Common myeloid progenitor, CD34-positive (primary cell): ENCODE measurements around the gene LSP1.
A peak's percentile ranks its signal among the peaks of the same experiment; 100 is the strongest.

Source experiments
- CTCF ChIA-PET: fragments of 350-600 bp; sonication (Branson Sonifier 250); formaldehyde crosslinking; loops from one replicate; lab custom pipeline; 2021; ENCODE audit warnings: antibody characterized with exemption; lab: Charles Lee
- POLR2A ChIA-PET: fragments of 350-600 bp; sonication (Branson Sonifier 250); formaldehyde crosslinking; loops from one replicate; lab custom pipeline; 2021; ENCODE audit warnings: antibody characterized with exemption; lab: Charles Lee
- DNase-seq, 3 donors: peaks; one replicate each; pipeline versions ENCODE4 v3.0.0 to v3.0.0-alpha.2; 2013
- H3K27ac ChIP-seq, 2 experiments: 1 replicate in 1 of 2; 2 replicates in 1 of 2; pipeline ENCODE4 v1.7.0; 2013; ENCODE audit warnings: inconsistent platforms in 2 of 2, low read length in 2 of 2, mild to moderate bottlenecking in 2 of 2, low read depth in 1 of 2, moderate library complexity in 1 of 2; ENCODE audit not compliant: severe bottlenecking in 2 of 2, insufficient read depth in 1 of 2, poor library complexity in 1 of 2
- H3K27me3 ChIP-seq, 5 experiments: replicated peaks in 2 of 5; 1 replicate in 3 of 5; 2 replicates in 2 of 5; pipeline versions ENCODE4 v1.6.1 to v1.7.0; 2013; ENCODE audit warnings: low read length in 4 of 5, mild to moderate bottlenecking in 2 of 5, moderate library complexity in 2 of 5, inconsistent platforms in 1 of 5; ENCODE audit not compliant: insufficient read depth in 5 of 5, control insufficient read depth in 4 of 5
- H3K36me3 ChIP-seq, 4 experiments: 1 replicate in 2 of 4; 2 replicates in 2 of 4; pipeline versions ENCODE4 v1.6.1 to v1.7.0; 2013; ENCODE audit warnings: low read length in 3 of 4, control low read depth in 1 of 4, mild to moderate bottlenecking in 1 of 4; ENCODE audit not compliant: control insufficient read depth in 4 of 4, insufficient read depth in 4 of 4
- H3K4me1 ChIP-seq, 4 experiments: 1 replicate in 3 of 4; 2 replicates in 1 of 4; pipeline versions ENCODE4 v1.6.1 to v1.7.1; 2013; ENCODE audit warnings: low read length in 3 of 4, mild to moderate bottlenecking in 3 of 4, control low read depth in 1 of 4, inconsistent platforms in 1 of 4, moderate library complexity in 1 of 4; ENCODE audit not compliant: control insufficient read depth in 4 of 4, insufficient read depth in 4 of 4; ENCODE audit errors: control extremely low read depth in 1 of 4
- H3K4me3 ChIP-seq, 7 experiments: 1 replicate in 4 of 7; 2 replicates in 3 of 7; pipeline versions ENCODE4 v1.5.1 to v1.7.0; 2013; ENCODE audit warnings: mild to moderate bottlenecking in 7 of 7, low read length in 6 of 7, moderate library complexity in 6 of 7, inconsistent platforms in 2 of 7, low read depth in 2 of 7, control low read depth in 1 of 7; ENCODE audit not compliant: insufficient read depth in 4 of 7, control insufficient read depth in 1 of 7; ENCODE audit errors: extremely low read depth in 1 of 7
- H3K9me3 ChIP-seq, 5 experiments: 1 replicate in 4 of 5; 2 replicates in 1 of 5; pipeline versions ENCODE4 v1.6.1 to v1.7.1; 2013; ENCODE audit warnings: low read length in 4 of 5, mild to moderate bottlenecking in 2 of 5, inconsistent platforms in 1 of 5, low read depth in 1 of 5, moderate library complexity in 1 of 5; ENCODE audit not compliant: control insufficient read depth in 4 of 5, insufficient read depth in 2 of 5; ENCODE audit errors: control extremely low read depth in 1 of 5
- WGBS: methylation state at CpG from one replicate; pipeline ENCODE4 v1.1.5; 2013; ENCODE audit not compliant: insufficient coverage; 5-methylcytosine and 5-hydroxymethylcytosine counted together

The LSP1 gene

DNA sequence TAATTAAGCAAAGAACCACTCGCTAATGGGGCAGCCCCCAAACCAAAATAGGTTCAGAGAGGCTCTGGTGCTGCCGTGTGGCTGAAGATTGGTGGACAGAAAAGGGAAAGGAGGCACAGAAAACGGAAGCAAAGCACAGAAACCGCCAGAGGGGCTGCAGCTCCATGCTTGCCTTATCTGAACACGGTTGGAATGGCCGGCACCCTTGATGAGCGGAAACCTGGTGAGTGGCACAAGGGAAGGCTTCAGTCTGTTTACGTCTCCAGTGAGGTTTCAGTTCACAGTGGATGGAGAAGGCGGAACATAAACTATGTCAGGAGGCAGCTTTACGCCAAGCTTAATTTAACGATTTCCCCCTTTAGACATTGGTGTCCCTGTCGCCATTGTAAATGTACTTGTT, 44.0 kb downstream of the LSP1 start:
- ChIA-PET POLR2A (interaction anchor here (0.6 to 1.5 kb wide), 6 partner anchors 8 to 46 kb away, joined by 3 to 4 read pairs (median 4); no protein-coding TSS in a partner anchor), CTCF (interaction anchor here (0.9 to 4.1 kb wide), 9 partner anchors 9 to 59 kb away, joined by 3 to 31 read pairs (median 5); no protein-coding TSS in a partner anchor)
- peak; percentile 76 to 92 (median 88) for DNase-seq
- 21% methylated on average over 12 of the region's 12 CpGs for WGBS
- Histone ChIP-seq H3K4me3 (peak overlapping the region in 5 of 7 experiments; percentile 30 to 71 (median 56)), H3K27ac (peak overlapping the region; percentile 73 to 77), H3K4me1 (peaks cover 10 to 59% (median 33%) of the 10 kb centered on the region in 4 experiments), H3K27me3 (no peaks in the 10 kb centered on the region), H3K9me3 (no peaks in the 10 kb centered on the region), H3K36me3 (no peaks in the 10 kb centered on the region)

DNA sequence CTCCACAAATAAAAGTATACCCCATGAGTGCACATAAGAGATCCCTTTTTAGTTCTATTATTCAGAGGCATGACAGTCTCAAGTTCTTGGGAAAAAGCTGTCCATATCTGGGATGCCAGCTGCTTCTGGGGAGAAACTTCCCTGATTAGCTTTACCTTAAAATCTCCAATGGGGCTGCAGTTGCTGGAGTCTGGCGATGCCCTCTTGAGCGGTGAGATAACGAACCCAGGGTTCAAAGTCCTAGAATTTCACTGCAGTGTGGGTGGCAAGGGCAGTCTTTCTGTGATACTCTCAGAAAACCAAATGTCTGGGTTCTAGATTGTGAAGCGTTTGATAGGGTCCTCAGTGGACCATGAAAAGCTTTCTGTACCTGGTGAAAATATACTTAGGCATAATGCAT, 46.2 kb downstream of the LSP1 start:
- DNase-seq: no peak
- Histone ChIP-seq H3K27ac (no peak overlapping the region), H3K4me3 (no peak overlapping the region), H3K36me3 (peaks cover 0 to 4% (median 0%) of the 10 kb centered on the region in 4 experiments), H3K9me3 (no peaks in the 10 kb centered on the region), H3K4me1 (peaks cover 10 to 38% (median 24%) of the 10 kb centered on the region in 4 experiments), H3K27me3 (no peaks in the 10 kb centered on the region)
- ChIA-PET POLR2A (interaction anchor here (0.5 kb wide), 1 partner anchor 49 kb away, joined by 4 read pairs; no protein-coding TSS in a partner anchor), CTCF (interaction anchor here (0.8 to 2.6 kb wide), 8 partner anchors 11 to 66 kb away, joined by 3 to 9 read pairs (median 3); no protein-coding TSS in a partner anchor)
- WGBS: 91% methylated on average over 4 of the region's 4 CpGs

DNA sequence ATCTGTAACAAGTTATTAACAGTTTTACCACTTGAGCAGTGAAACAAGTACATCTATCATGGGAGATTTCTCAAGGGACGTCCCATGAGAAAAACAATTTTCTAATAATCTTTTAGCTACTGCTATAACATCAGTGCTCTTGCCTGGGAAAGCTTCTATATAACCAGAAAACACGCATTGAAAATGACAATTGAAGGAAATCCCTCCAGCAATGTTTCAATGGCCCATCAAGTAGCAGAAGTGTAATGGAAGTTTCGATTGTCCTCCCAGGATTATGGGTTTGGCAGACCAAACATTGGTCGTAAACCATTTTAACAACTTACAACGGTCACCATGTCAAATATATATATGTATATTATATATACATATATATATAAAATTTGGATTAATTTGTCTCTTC, 46.8 kb downstream of the LSP1 start:
- WGBS: 100% methylated on average over 2 of the region's 5 CpGs
- H3K27ac ChIP-seq: no peak overlapping the region
- POLR2A ChIA-PET: no interaction called here
- CTCF ChIA-PET: interaction anchor here (0.8 to 2.6 kb wide), 5 partner anchors 16 to 45 kb away, joined by 3 to 9 read pairs (median 5); no protein-coding TSS in a partner anchor
- no peak for DNase-seq
- no peak overlapping the region for H3K4me3 ChIP-seq
- peaks cover 0 to 4% (median 0%) of the 10 kb centered on the region in 4 experiments for H3K36me3 ChIP-seq
- no peaks in the 10 kb centered on the region for H3K9me3 ChIP-seq
- peaks cover 10 to 35% (median 24%) of the 10 kb centered on the region in 4 experiments for H3K4me1 ChIP-seq
- H3K27me3 ChIP-seq: no peaks in the 10 kb centered on the region

DNA sequence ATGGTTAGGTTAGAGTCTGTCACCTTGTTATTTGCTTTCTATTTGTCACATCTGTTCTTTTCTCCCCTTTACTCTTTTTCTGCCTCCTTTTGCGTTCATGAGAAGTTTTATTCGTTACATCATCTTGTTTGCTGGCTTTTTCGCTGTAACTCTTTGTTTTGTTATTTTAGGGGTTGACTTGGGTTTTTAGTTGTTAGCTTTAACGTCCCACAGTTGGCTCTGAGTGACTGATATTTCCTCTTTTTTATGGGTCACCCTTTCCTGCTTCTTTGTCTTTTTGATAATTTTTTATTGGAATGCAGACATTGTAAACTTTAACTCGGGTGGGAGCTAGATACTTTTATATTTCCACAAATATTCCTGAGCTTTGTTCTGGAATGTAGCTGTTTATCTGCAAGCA, 53.3 kb downstream of the LSP1 start:
- peaks cover 0 to 4% (median 2%) of the 10 kb centered on the region in 4 experiments for H3K36me3 ChIP-seq
- H3K4me1 ChIP-seq: peaks cover 8 to 30% (median 26%) of the 10 kb centered on the region in 4 experiments
- WGBS: 0% methylated on average over 1 of the region's 5 CpGs
- no peaks in the 10 kb centered on the region for H3K9me3 ChIP-seq
- ChIA-PET POLR2A (interaction anchor here (0.8 kb wide), 1 partner anchor 10 kb away, joined by 3 read pairs; no protein-coding TSS in a partner anchor), CTCF (interaction anchor here (0.6 to 5.8 kb wide), 12 partner anchors 10 to 227 kb away, joined by 3 to 31 read pairs (median 4); no protein-coding TSS in a partner anchor)
- H3K27me3 ChIP-seq: no peaks in the 10 kb centered on the region
- H3K4me3 ChIP-seq: peak overlapping the region in 3 of 7 experiments; percentile 4 to 57 (median 34)
- peak overlapping the region; percentile 59 to 80 for H3K27ac ChIP-seq
- DNase-seq: peak in 2 of 3 donors; percentile 61 to 70

DNA sequence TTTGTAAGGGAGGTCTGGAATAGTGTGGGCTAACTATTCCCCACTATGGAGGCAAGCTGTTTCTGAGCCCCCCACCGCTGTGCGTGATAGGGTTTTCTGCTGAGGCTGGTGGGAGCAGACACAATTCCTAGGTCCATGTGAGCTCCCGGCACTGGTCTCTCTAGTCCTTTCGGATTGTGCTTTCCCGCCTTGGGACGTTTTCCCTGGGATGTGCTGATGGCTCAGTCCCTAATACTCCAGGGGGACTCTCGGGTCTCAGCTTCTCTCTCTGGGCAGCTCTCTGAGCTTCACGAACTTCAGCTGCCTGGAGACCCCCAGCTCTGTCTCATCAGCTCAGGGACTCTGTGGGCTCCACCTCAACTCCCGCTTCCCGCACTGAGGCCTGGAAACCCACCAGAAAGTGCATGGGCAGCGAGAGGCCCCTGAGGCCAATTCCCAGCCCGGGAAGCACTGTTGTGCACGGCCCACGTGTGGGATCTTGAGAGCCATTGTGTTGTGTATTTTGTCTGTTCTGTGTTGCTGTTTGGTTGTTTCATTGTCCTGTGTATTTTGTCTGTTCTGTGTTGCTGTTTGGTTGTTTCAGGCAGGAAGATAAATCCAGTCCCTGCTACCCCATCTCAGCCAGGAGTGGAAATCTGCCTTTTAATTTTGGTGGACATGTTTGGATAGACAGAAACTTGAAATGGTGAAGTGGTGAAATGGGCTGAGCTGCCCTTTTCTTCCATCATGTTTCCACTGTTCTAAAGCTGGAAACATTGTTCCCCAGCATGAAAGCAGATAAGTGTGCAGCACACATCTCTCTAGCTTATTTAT, 53.9 kb downstream of the LSP1 start:
- Histone ChIP-seq H3K27ac (peak overlapping the region; percentile 59 to 80), H3K9me3 (no peaks in the 10 kb centered on the region), H3K4me3 (peak overlapping the region in 3 of 7 experiments; percentile 4 to 57 (median 34)), H3K36me3 (peaks cover 0 to 4% (median 2%) of the 10 kb centered on the region in 4 experiments), H3K4me1 (peaks cover 8 to 31% (median 27%) of the 10 kb centered on the region in 4 experiments), H3K27me3 (no peaks in the 10 kb centered on the region)
- 92% methylated on average over 13 of the region's 14 CpGs for WGBS
- DNase-seq: no peak
- ChIA-PET CTCF (interaction anchor here (0.5 to 5.8 kb wide), 14 partner anchors 10 to 1131 kb away, joined by 3 to 31 read pairs (median 4); no protein-coding TSS in a partner anchor), POLR2A (interaction anchor here (0.8 kb wide), 1 partner anchor 11 kb away, joined by 3 read pairs; no protein-coding TSS in a partner anchor)

DNA sequence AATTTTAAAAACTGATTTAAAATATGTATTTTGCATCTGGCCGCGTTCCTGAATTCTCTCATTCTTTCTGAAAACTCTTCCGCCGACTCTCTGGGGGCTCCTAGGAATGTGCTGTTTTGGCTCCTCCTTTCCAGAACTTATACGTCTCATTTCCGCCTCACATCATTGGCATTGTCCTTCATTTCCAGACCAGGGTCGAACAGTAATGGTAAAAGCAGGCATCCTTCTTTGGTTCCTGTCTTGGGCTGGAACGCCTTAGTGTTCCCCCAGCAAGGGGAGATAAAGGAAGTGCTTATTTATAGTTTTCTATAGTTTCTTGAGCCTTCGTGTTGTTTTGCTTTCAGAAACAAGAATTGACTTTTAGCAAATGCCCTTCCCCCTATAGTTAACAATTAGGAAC, 55.7 kb downstream of the LSP1 start:
- Histone ChIP-seq H3K27ac (peak overlapping the region in 1 of 2 experiments; percentile 47), H3K9me3 (no peaks in the 10 kb centered on the region), H3K4me3 (peak overlapping the region in 2 of 7 experiments; percentile 4 to 30), H3K4me1 (peaks cover 8 to 44% (median 37%) of the 10 kb centered on the region in 4 experiments), H3K36me3 (peaks cover 0 to 4% (median 1%) of the 10 kb centered on the region in 4 experiments), H3K27me3 (no peaks in the 10 kb centered on the region)
- ChIA-PET CTCF (interaction anchor here (0.8 to 5.8 kb wide), 2 partner anchors 12 to 35 kb away, joined by 3 to 31 read pairs; no protein-coding TSS in a partner anchor), POLR2A (interaction anchor here (0.6 kb wide), 1 partner anchor 157 kb away, joined by 3 read pairs; no protein-coding TSS in a partner anchor)
- WGBS: 93% methylated on average over 6 of the region's 9 CpGs
- no peak for DNase-seq
